Endothelial cell of umbilical vein (primary cell): ENCODE data around the gene FHIT. TPM values are rescaled to one million over a fixed set of nuclear protein-coding genes. Genes with fewer than 3 reads are reported as not detected.

Experiments
- BruUV-seq: library from RNA; stranded (reverse); fragments of 400-500 nt; replicated peaks from 2 replicates; lab custom pipeline; 2021; lab: Mats Ljungman, UMichigan
- CTCF ChIA-PET: fragments of 300-600, 350-600 bp; sonication (Branson Sonifier 250); formaldehyde crosslinking; loops from one replicate; lab custom pipeline; 2021; ENCODE audit warnings: antibody characterized with exemption, inconsistent platforms; lab: Charles Lee
- POLR2A ChIA-PET: fragments of 300-600, 350-600 bp; sonication (Branson Sonifier 250); formaldehyde crosslinking; loops from one replicate; lab custom pipeline; 2021; ENCODE audit warnings: antibody characterized with exemption, inconsistent platforms; lab: Charles Lee
- DNase-seq: peaks from one replicate; pipeline ENCODE4 v3.0.0-alpha.2; 2011; ENCODE audit warnings: low read depth, low spot score
- FAIRE-seq: peaks from 2 replicates; lab custom pipeline; 2011; peaks lifted over from hg19 to GRCh38; lab: Jason Lieb, UNC
- H2AFZ ChIP-seq: 2 replicates; pipeline ENCODE4 v1.6.0; 2012; ENCODE audit warnings: low read depth, low read length, control low read depth, inconsistent platforms
- H3K27ac ChIP-seq: 2 replicates; pipeline ENCODE4 v1.5.1; 2011; ENCODE audit warnings: low read depth, mild to moderate bottlenecking, control low read depth, low read length, moderate library complexity; ENCODE audit not compliant: insufficient read depth
- H3K27me3 ChIP-seq, 2 experiments: 2 replicates each; pipeline versions ENCODE4 v1.6.0 to v1.6.1; 2011; ENCODE audit warnings: low read length in 2 of 2, mixed read lengths in 1 of 2; ENCODE audit not compliant: control insufficient read depth in 2 of 2, insufficient read depth in 2 of 2
- H3K36me3 ChIP-seq, 2 experiments: 2 replicates in 1 of 2; 3 replicates in 1 of 2; pipeline ENCODE4 v1.5.1; 2011; ENCODE audit warnings: low read length in 2 of 2, mild to moderate bottlenecking in 1 of 2, moderate library complexity in 1 of 2; ENCODE audit not compliant: control insufficient read depth in 2 of 2, insufficient read depth in 2 of 2; ENCODE audit errors: extremely low read depth in 1 of 2
- H3K4me1 ChIP-seq: 3 replicates; pipeline ENCODE4 v1.5.1; 2011; ENCODE audit warnings: mild to moderate bottlenecking, low read length; ENCODE audit not compliant: control insufficient read depth, insufficient read depth; ENCODE audit errors: extremely low read depth
- H3K4me2 ChIP-seq: 2 replicates; pipeline ENCODE4 v1.6.1; 2011; ENCODE audit warnings: low read length, control low read depth, mixed read lengths; ENCODE audit not compliant: insufficient read depth
- H3K4me3 ChIP-seq, 3 experiments: fragments of 200-600 bp in 1 of 3; sonication (generic), shearing (Covaris generic) in 1 of 3; replicated peaks in 1 of 3; 2 replicates each; pipeline ENCODE4 v1.5.1; 2011 to 2016; ENCODE audit warnings: control low read depth in 3 of 3, low read length in 3 of 3, mild to moderate bottlenecking in 2 of 3, inconsistent platforms in 1 of 3, low read depth in 1 of 3, moderate library complexity in 1 of 3; ENCODE audit not compliant: insufficient read depth in 1 of 3
- H3K79me2 ChIP-seq: 2 replicates; pipeline ENCODE4 v1.6.0; 2012; ENCODE audit warnings: low read length, inconsistent platforms; ENCODE audit not compliant: control insufficient read depth, insufficient read depth
- H3K9ac ChIP-seq: replicated peaks from 2 replicates; pipeline ENCODE3; 2011; ENCODE audit warnings: low read length, control low read depth; ENCODE audit not compliant: insufficient read depth; ENCODE audit errors: extremely low read depth
- H3K9me1 ChIP-seq: replicated peaks from 3 replicates; pipeline ENCODE4 v1.6.0; 2011; ENCODE audit warnings: mild to moderate bottlenecking, low read length; ENCODE audit not compliant: control insufficient read depth, insufficient read depth; ENCODE audit errors: extremely low read depth
- H3K9me3 ChIP-seq: replicated peaks from 2 replicates; pipeline ENCODE4 v1.5.1; 2012; ENCODE audit warnings: low read length, inconsistent platforms; ENCODE audit not compliant: control insufficient read depth, insufficient read depth
- H4K20me1 ChIP-seq: replicated peaks from 2 replicates; pipeline ENCODE3; 2011; ENCODE audit warnings: mild to moderate bottlenecking, low read length; ENCODE audit not compliant: control insufficient read depth, insufficient read depth; ENCODE audit errors: extremely low read depth
- CTCF ChIP-seq, 2 donors: IDR thresholded peaks; 1 replicate in 1 of 2; 2 replicates in 1 of 2; pipeline ENCODE4 v1.5.1; 2011; ENCODE audit warnings: low read length in 2 of 2, mild to moderate bottlenecking in 2 of 2, moderate library complexity in 2 of 2, control low read depth in 1 of 2, inconsistent platforms in 1 of 2, low read depth in 1 of 2; ENCODE audit not compliant: insufficient read depth in 1 of 2; ENCODE audit errors: extremely low read depth in 1 of 2
- EZH2 ChIP-seq: IDR thresholded peaks from 2 replicates; pipeline ENCODE4 v1.6.1; 2012; ENCODE audit warnings: borderline replicate concordance, low read depth, mild to moderate bottlenecking, moderate library complexity, low read length, inconsistent platforms; ENCODE audit not compliant: severe bottlenecking
- FOS ChIP-seq: IDR thresholded peaks from 2 replicates; pipeline ENCODE4 v1.6.1; 2011; ENCODE audit warnings: mild to moderate bottlenecking, low read length, moderate library complexity, borderline replicate concordance; ENCODE audit not compliant: insufficient read depth
- GATA2 ChIP-seq: IDR thresholded peaks from 2 replicates; pipeline ENCODE4 v1.7.0; 2011; ENCODE audit warnings: low read depth, mild to moderate bottlenecking, moderate library complexity, mixed read lengths, low read length; ENCODE audit not compliant: insufficient read length, insufficient read depth
- JUN ChIP-seq: IDR thresholded peaks from 2 replicates; pipeline ENCODE4 v1.6.1; 2011; ENCODE audit warnings: borderline replicate concordance, low read depth; ENCODE audit not compliant: insufficient read length, insufficient read depth
- MAX ChIP-seq: IDR thresholded peaks from 2 replicates; pipeline ENCODE4 v1.6.1; 2011; ENCODE audit not compliant: insufficient read depth, insufficient read length
- MYC ChIP-seq: IDR thresholded peaks from one replicate; pipeline ENCODE4 v1.6.1; 2011; ENCODE audit warnings: mild to moderate bottlenecking, low read depth, low read length
- POLR2A ChIP-seq: IDR thresholded peaks from 2 replicates; pipeline ENCODE4 v1.6.1; 2012; ENCODE audit warnings: low read depth, mild to moderate bottlenecking, control low read depth, low read length
- POLR2AphosphoS5 ChIP-seq: IDR thresholded peaks from 2 replicates; pipeline ENCODE4 v1.6.1; 2012; ENCODE audit warnings: low read depth, mild to moderate bottlenecking, control low read depth, low read length, moderate library complexity; ENCODE audit not compliant: insufficient read depth
- dilution Hi-C: fragments of 300-500 bp; cut with MboI; formaldehyde crosslinking; loops from one replicate; pipeline ENCODE4 v1.15.0; 2019; ENCODE audit warnings: low sequenced_read_pairs; ENCODE audit not compliant: extremely low pct_ligation_motif_present
- intact Hi-C: fragments of 100-400 bp; cut with micrococcal nuclease; formaldehyde crosslinking; loops from one replicate; pipeline ENCODE4 v1.10.0; 2022
- polyA plus RNA-seq, 4 experiments: library from polyadenylated mRNA; depleted of rRNA in 3 of 4; stranded (reverse) in 3 of 4; unstranded in 1 of 4; fragments of >200 nt; gene quantifications; 2 replicates each; pipeline versions ENCODE4 v1.2.1 to v1.2.3, GENCODE V29; 2011 to 2012; ENCODE audit warnings: missing spikeins in 1 of 4
- total RNA-seq: library from RNA; stranded (reverse); gene quantifications from 2 replicates; pipeline ENCODE4 v1.2.3, GENCODE V29; 2021

FHIT gene
- total and polyA plus RNA-seq, 2 donors (not counting 3 experiments of a cell fraction or from before 2014, with no cell fraction given), result 0.47 to 2.2 TPM

- H3K4me3 ChIP-seq, result no peak overlapping the region
- POLR2A ChIA-PET, result no interaction called here
- H4K20me1 ChIP-seq, result no peaks in the 10 kb centered on the region
- CTCF ChIA-PET, result no interaction called here
- H3K9me1 ChIP-seq, result no peaks in the 10 kb centered on the region
- no peak overlapping the region for H3K27ac ChIP-seq
- no peaks in the 10 kb centered on the region for H3K9me3 ChIP-seq
- H3K36me3 ChIP-seq, result no peaks in the 10 kb centered on the region
- no peak overlapping the region for H3K4me2 ChIP-seq
- BruUV-seq, result no TSS peak
- H3K9ac ChIP-seq, result no peak overlapping the region
- H2AFZ ChIP-seq, result no peak overlapping the region
- FAIRE-seq, result no peak
- dilution Hi-C loops, result no loop called here
- no peaks in the 10 kb centered on the region for H3K79me2 ChIP-seq
- H3K4me1 ChIP-seq, result no peaks in the 10 kb centered on the region
- no peak for DNase-seq
- intact Hi-C loops, result no loop called here
- TF ChIP-seq MYC (no peak), POLR2A (no peak), JUN (no peak), MAX (no peak), EZH2 (no peak), FOS (no peak), CTCF (IDR thresholded peaks at IDR 0.05; ENCODE audit: extremely low read depth in 1 of 2, insufficient read depth in 1 of 2, low read depth in 1 of 2, low read length in 2 of 2) (no peak), POLR2AphosphoS5 (no peak), GATA2 (no peak)
- no peaks in the 10 kb centered on the region for H3K27me3 ChIP-seq
These were observed 679.7 kb downstream of the FHIT start for GRCh38 chr3:60571511-60571910.
